DND-41 (cell line): ENCODE data around the gene WDR81.

Experiments
- EZH2 ChIP-seq: IDR thresholded peaks from 3 replicates; pipeline ENCODE4 v1.6.1; 2012; ENCODE audit warnings: borderline replicate concordance, low read depth, mild to moderate bottlenecking, moderate library complexity, low read length, inconsistent platforms; ENCODE audit not compliant: severe bottlenecking
- TF ChIP-seq, protein P1 (sequence below): IDR thresholded peaks from 2 replicates; pipeline ENCODE4 v1.5.1; 2012; ENCODE audit warnings: borderline replicate concordance, low read length, moderate library complexity, mild to moderate bottlenecking; ENCODE audit not compliant: poor library complexity, severe bottlenecking; ENCODE audit errors: extremely low read depth

DNA sequence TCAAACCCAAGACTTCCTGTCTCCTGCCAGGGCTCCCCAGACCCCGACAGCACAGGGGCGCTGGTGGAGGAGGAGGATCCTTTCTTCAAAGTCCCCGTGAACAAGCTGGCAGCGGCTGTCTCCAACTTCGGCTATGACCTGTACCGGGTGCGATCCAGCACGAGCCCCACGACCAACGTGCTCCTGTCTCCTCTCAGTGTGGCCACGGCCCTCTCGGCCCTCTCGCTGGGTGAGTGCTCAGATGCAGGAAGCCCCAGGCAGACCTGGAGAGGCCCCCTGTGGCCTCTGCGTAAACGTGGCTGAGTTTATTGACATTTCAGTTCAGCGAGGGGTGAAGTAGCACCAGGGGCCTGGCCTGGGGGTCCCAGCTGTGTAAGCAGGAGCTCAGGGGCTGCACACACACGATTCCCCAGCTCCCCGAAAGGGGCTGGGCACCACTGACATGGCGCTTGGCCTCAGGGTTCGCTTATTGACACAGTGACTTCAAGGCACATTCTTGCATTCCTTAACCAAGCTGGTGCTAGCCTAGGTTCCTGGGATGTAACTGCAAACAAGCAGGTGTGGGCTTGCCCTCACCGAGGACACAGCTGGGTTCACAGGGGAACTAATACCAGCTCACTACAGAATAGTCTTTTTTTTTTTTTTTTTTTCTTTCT, 45.4 kb downstream of the WDR81 start:
- TF ChIP-seq, protein P1, sequence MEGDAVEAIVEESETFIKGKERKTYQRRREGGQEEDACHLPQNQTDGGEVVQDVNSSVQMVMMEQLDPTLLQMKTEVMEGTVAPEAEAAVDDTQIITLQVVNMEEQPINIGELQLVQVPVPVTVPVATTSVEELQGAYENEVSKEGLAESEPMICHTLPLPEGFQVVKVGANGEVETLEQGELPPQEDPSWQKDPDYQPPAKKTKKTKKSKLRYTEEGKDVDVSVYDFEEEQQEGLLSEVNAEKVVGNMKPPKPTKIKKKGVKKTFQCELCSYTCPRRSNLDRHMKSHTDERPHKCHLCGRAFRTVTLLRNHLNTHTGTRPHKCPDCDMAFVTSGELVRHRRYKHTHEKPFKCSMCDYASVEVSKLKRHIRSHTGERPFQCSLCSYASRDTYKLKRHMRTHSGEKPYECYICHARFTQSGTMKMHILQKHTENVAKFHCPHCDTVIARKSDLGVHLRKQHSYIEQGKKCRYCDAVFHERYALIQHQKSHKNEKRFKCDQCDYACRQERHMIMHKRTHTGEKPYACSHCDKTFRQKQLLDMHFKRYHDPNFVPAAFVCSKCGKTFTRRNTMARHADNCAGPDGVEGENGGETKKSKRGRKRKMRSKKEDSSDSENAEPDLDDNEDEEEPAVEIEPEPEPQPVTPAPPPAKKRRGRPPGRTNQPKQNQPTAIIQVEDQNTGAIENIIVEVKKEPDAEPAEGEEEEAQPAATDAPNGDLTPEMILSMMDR: no peak
- no peak for TF ChIP-seq EZH2
